PC-3 (cell line): ENCODE results near the gene FLYWCH1.

Experiments used
- EZH2 ChIP-seq: fragments of 300-600 bp; sonication (generic); IDR thresholded peaks from one replicate; pipeline ENCODE4 v1.6.1; 2017; ENCODE audit warnings: antibody characterized with exemption, mild to moderate bottlenecking, low read length; ENCODE audit not compliant: unreplicated experiment
- EZH2phosphoT487 ChIP-seq: fragments of 300-600 bp; sonication (generic); IDR thresholded peaks from 2 replicates; pipeline ENCODE4 v1.6.1; 2018; ENCODE audit warnings: mild to moderate bottlenecking, antibody characterized with exemption, low read length, borderline replicate concordance
- TF ChIP-seq, protein P1 (sequence below): fragments of 300-600 bp; sonication (generic); conservative IDR thresholded peaks from 2 replicates; pipeline ENCODE4 v1.5.1; 2017; ENCODE audit warnings: antibody characterized with exemption, low read depth, mild to moderate bottlenecking, low read length

DNA sequence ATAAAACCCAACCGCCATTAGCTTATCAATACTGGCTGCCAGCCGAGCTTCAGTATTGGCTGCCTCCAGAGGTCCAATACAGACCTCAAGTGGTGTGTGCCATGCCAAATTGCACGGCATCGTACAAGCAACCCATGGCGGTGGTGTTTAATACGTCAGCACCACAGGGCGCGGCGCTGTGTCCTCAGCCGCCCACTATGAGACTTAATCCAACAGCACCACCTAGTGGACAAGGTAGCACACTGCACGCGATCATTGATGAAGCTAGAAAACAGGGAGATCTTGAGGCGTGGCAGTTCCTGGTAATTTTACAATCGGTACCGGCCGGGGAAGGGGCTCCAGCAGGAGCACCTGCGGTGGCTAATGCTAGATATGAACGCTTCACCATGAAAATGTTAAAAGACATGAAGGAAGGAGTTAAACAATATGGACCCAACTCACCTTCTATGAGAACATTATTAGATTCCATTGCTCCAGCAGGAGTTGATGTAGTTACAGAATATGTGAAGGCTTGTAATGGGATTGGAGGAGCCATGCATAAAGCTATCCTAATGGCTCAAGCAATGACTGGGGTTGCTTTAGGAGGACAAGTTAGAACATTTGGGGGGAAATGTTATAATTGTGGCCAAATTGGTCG lies 15.4 kb downstream of the FLYWCH1 start:
- no peak for TF ChIP-seq EZH2
- TF ChIP-seq, protein P1, sequence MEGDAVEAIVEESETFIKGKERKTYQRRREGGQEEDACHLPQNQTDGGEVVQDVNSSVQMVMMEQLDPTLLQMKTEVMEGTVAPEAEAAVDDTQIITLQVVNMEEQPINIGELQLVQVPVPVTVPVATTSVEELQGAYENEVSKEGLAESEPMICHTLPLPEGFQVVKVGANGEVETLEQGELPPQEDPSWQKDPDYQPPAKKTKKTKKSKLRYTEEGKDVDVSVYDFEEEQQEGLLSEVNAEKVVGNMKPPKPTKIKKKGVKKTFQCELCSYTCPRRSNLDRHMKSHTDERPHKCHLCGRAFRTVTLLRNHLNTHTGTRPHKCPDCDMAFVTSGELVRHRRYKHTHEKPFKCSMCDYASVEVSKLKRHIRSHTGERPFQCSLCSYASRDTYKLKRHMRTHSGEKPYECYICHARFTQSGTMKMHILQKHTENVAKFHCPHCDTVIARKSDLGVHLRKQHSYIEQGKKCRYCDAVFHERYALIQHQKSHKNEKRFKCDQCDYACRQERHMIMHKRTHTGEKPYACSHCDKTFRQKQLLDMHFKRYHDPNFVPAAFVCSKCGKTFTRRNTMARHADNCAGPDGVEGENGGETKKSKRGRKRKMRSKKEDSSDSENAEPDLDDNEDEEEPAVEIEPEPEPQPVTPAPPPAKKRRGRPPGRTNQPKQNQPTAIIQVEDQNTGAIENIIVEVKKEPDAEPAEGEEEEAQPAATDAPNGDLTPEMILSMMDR = peak; percentile 93
- no peak for TF ChIP-seq EZH2phosphoT487
